ENCODE measurements around the gene CAMK4.
"Not testable (repeated sequence)": the region's sequence is repeated elsewhere in the genome, so short reads cannot be mapped to it uniquely, and the experiment has no call there.

Gene CAMK4

DNA sequence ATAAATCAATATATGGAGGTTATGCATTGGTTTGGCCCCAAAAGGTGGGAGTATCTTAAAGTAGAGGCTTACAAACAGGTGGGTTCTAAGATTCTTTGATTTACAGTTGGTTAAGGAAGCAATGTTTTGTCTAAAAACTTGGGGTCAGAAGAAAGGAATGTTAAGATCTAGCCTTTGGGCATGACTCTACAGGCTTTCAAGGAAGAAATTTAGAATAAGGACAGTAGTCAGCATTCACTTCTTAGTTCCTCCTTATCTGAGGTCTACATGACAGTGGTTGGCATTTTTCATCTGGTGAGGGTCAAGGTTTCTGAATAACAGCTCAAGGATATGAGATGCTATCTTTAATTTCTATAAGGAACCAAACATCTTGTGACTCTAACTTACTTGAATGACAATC lies 122.8 kb downstream of the CAMK4 start:
- DNase-seq (ENCODE audit: low read depth in 2 of 2) = no peak
- no peak overlapping the region for H3K4me3 ChIP-seq (replicated peaks in 1 of 2; ENCODE audit: low read depth in 2 of 2, low read length in 2 of 2)
- TF ChIP-seq, protein P1, sequence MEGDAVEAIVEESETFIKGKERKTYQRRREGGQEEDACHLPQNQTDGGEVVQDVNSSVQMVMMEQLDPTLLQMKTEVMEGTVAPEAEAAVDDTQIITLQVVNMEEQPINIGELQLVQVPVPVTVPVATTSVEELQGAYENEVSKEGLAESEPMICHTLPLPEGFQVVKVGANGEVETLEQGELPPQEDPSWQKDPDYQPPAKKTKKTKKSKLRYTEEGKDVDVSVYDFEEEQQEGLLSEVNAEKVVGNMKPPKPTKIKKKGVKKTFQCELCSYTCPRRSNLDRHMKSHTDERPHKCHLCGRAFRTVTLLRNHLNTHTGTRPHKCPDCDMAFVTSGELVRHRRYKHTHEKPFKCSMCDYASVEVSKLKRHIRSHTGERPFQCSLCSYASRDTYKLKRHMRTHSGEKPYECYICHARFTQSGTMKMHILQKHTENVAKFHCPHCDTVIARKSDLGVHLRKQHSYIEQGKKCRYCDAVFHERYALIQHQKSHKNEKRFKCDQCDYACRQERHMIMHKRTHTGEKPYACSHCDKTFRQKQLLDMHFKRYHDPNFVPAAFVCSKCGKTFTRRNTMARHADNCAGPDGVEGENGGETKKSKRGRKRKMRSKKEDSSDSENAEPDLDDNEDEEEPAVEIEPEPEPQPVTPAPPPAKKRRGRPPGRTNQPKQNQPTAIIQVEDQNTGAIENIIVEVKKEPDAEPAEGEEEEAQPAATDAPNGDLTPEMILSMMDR (IDR thresholded peaks at IDR 0.05; ENCODE audit: low read depth, low read length) = no peak

- TF ChIP-seq, protein P1 (IDR thresholded peaks at IDR 0.05; ENCODE audit: low read depth, low read length) = no peak
- no peak for DNase-seq (ENCODE audit: low read depth in 2 of 2)
- H3K4me3 ChIP-seq (replicated peaks in 1 of 2; ENCODE audit: low read depth in 2 of 2, low read length in 2 of 2) = no peak overlapping the region
Measured at GRCh38 chr5:111348661-111349329, 124.6 kb downstream of the CAMK4 start.

DNA sequence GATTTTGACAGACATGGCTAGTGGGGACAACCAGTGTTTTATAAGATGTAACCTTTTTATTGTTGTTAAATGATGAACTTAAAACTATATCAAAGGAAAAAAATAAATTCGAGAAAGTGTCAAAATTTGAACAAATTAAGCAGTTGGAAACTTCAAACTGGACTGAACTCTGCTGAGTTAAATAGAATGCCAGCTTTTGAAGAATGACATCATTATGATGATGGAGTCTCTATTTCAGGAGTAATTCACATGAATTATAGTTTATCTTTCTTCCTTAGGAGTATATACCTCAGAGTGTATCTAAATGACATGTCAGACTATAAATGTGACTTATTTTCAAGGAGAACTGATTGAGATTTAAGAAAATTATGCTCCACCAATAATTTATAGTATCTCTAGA lies 125.2 kb downstream of the CAMK4 start:
- no peak overlapping the region for H3K4me3 ChIP-seq (replicated peaks in 1 of 2; ENCODE audit: low read depth in 2 of 2, low read length in 2 of 2)
- TF ChIP-seq, protein P1 (IDR thresholded peaks at IDR 0.05; ENCODE audit: low read depth, low read length) = no peak

DNA sequence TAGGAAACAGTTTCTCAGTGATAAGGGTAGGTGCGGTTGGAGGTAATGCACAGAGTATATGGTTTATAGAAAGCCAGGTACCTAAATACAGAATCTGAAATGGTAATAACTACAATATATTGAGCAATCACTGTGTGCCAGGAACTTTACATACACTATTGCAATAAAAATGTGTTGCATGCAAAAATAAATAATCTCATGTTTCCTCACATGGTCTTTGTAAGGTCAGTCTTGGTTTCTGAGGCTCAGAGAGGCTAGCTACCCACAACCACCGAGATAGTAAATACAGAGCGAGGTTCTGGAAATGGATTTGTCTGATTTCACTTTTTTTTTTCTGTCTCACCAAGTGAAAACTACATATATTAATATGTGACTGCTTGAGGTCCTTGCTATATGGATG lies 128.9 kb downstream of the CAMK4 start:
- TF ChIP-seq, protein P1 (IDR thresholded peaks at IDR 0.05; ENCODE audit: low read depth, low read length) = no peak
- no peak overlapping the region for H3K4me3 ChIP-seq (replicated peaks in 1 of 2; ENCODE audit: low read depth in 2 of 2, low read length in 2 of 2)
- no peak for DNase-seq (ENCODE audit: low read depth in 2 of 2)

More for the DNA sequence above, 125.2 kb downstream of the CAMK4 start:
- no peak for DNase-seq (ENCODE audit: low read depth in 2 of 2)

- not testable (repeated sequence) for DNase-seq (ENCODE audit: low read depth in 2 of 2); H3K4me3 ChIP-seq (replicated peaks in 1 of 2; ENCODE audit: low read depth in 2 of 2, low read length in 2 of 2)
Measured at GRCh38 chr5:111358726-111359125, 134.5 kb downstream of the CAMK4 start.

DNA sequence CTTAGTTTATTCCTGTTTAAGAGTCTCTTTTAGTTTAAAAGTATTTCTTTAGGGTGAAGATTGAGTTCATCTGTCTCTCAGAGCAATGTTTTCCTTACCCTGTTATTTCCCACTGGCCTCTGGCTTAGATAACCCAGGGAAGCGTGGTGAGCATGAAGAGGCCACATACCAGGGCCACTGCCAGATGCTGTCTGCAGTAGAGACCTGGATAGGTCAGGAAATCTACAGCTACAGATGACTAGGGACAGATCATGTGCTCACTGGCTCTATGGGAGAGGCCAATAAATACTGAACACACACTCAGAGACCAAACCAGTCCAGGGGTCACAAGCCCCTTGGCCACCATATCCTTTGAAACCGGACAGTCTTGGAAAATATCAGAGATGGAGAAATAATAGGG lies 136.0 kb downstream of the CAMK4 start:
- TF ChIP-seq, protein P1 (IDR thresholded peaks at IDR 0.05; ENCODE audit: low read depth, low read length) = no peak
- H3K4me3 ChIP-seq (replicated peaks in 1 of 2; ENCODE audit: low read depth in 2 of 2, low read length in 2 of 2) = no peak overlapping the region
- DNase-seq (ENCODE audit: low read depth in 2 of 2) = no peak

GRCh38 chr5:111364992-111365391 lies 140.8 kb downstream of the CAMK4 start:
- no peak overlapping the region for H3K4me3 ChIP-seq (replicated peaks in 1 of 2; ENCODE audit: low read depth in 2 of 2, low read length in 2 of 2)
- TF ChIP-seq, protein P1 (IDR thresholded peaks at IDR 0.05; ENCODE audit: low read depth, low read length) = no peak
- peak; percentile 9 to 28 for DNase-seq (ENCODE audit: low read depth in 2 of 2)
